Osteoblast (primary cell): ENCODE data around the gene ARHGAP42. TPM values are rescaled to one million over a fixed set of nuclear protein-coding genes. Genes with fewer than 3 reads are reported as not detected.

ENCODE experiments used
- DNase-seq: peaks from one replicate; pipeline ENCODE4 v3.0.0; 2011; ENCODE audit warnings: low spot score, mixed read lengths; ENCODE audit not compliant: insufficient read length; ENCODE audit errors: missing footprints
- H2AFZ ChIP-seq: 2 replicates; pipeline ENCODE4 v1.6.0; 2011; ENCODE audit warnings: mild to moderate bottlenecking, low read length
- H3K27ac ChIP-seq: 2 replicates; pipeline ENCODE4 v1.5.1; 2011; ENCODE audit warnings: mild to moderate bottlenecking, low read depth, low read length, moderate library complexity
- H3K27me3 ChIP-seq: 2 replicates; pipeline ENCODE4 v1.6.0; 2012; ENCODE audit warnings: mild to moderate bottlenecking, control low read depth, inconsistent platforms, low read length, moderate library complexity; ENCODE audit not compliant: insufficient read depth
- H3K36me3 ChIP-seq: 2 replicates; pipeline ENCODE4 v1.5.1; 2011; ENCODE audit warnings: mild to moderate bottlenecking, low read length, control low read depth, moderate library complexity; ENCODE audit not compliant: insufficient read depth
- H3K4me1 ChIP-seq: 2 replicates; pipeline ENCODE4 v1.5.1; 2011; ENCODE audit warnings: mild to moderate bottlenecking, low read length, control low read depth, moderate library complexity; ENCODE audit not compliant: insufficient read depth
- H3K4me2 ChIP-seq: 2 replicates; pipeline ENCODE4 v1.6.0; 2011; ENCODE audit warnings: mild to moderate bottlenecking, low read length; ENCODE audit not compliant: insufficient read depth
- H3K4me3 ChIP-seq: fragments of 200-600 bp; sonication (generic); 3 replicates; pipeline ENCODE4 v1.5.1; 2012; ENCODE audit warnings: mild to moderate bottlenecking, low read length, inconsistent platforms; ENCODE audit not compliant: insufficient read depth
- H3K79me2 ChIP-seq: 2 replicates; pipeline ENCODE4 v1.6.0; 2012; ENCODE audit warnings: mild to moderate bottlenecking, low read length, control low read depth, inconsistent platforms; ENCODE audit not compliant: insufficient read depth
- H3K9me3 ChIP-seq: 2 replicates; pipeline ENCODE4 v1.5.1; 2011; ENCODE audit warnings: low read depth, low read length, control low read depth
- H4K20me1 ChIP-seq: 2 replicates; pipeline ENCODE4 v1.6.0; 2012; ENCODE audit warnings: mild to moderate bottlenecking, low read length, control low read depth; ENCODE audit not compliant: insufficient read depth
- CTCF ChIP-seq: IDR thresholded peaks from 2 replicates; pipeline ENCODE4 v1.5.1; 2011; ENCODE audit warnings: mild to moderate bottlenecking, low read depth, low read length, moderate library complexity; ENCODE audit errors: extremely low read depth
- total RNA-seq: library from RNA; depleted of rRNA; stranded (reverse); fragments of >200 nt; gene quantifications from 2 replicates; pipeline ENCODE4 v1.2.3, GENCODE V29; 2012

ARHGAP42 gene
- total RNA-seq, 1 donor = 9.4 TPM

GRCh38 chr11:100851147-100851546 lies 164.1 kb downstream of the ARHGAP42 start:
- peaks cover 13% of the 10 kb centered on the region for H3K4me1 ChIP-seq
- H3K27me3 ChIP-seq = no peaks in the 10 kb centered on the region

GRCh38 chr11:100851584-100852152 lies 164.6 kb downstream of the ARHGAP42 start:
- Histone ChIP-seq H3K4me2 (no peak overlapping the region), H3K27me3 (no peaks in the 10 kb centered on the region), H3K9me3 (no peaks in the 10 kb centered on the region), H3K79me2 (no peaks in the 10 kb centered on the region), H3K4me3 (no peak overlapping the region), H3K36me3 (no peaks in the 10 kb centered on the region), H3K27ac (no peak overlapping the region), H4K20me1 (no peaks in the 10 kb centered on the region), H2AFZ (no peak overlapping the region), H3K4me1 (peaks cover 15% of the 10 kb centered on the region)
- TF ChIP-seq CTCF = no peak
- no peak for DNase-seq

More at GRCh38 chr11:100851147-100851546, 164.1 kb downstream of the ARHGAP42 start:
- Histone ChIP-seq H3K79me2 (no peaks in the 10 kb centered on the region), H3K4me2 (no peak overlapping the region), H4K20me1 (no peaks in the 10 kb centered on the region), H3K9me3 (no peaks in the 10 kb centered on the region), H3K27ac (no peak overlapping the region), H3K4me3 (no peak overlapping the region), H3K36me3 (no peaks in the 10 kb centered on the region), H2AFZ (no peak overlapping the region)
- TF ChIP-seq CTCF = no peak
- DNase-seq = peak; percentile 30

- no peak for DNase-seq
- H3K4me3 ChIP-seq = no peak overlapping the region
- H3K27me3 ChIP-seq = no peaks in the 10 kb centered on the region
- peaks cover 6% of the 10 kb centered on the region for H3K4me1 ChIP-seq
- peak; percentile 56 for TF ChIP-seq CTCF
- no peaks in the 10 kb centered on the region for H3K36me3 ChIP-seq
- H3K9me3 ChIP-seq = no peaks in the 10 kb centered on the region
- H2AFZ ChIP-seq = no peak overlapping the region
- no peak overlapping the region for H3K27ac ChIP-seq
- no peaks in the 10 kb centered on the region for H3K79me2 ChIP-seq
- no peaks in the 10 kb centered on the region for H4K20me1 ChIP-seq
- H3K4me2 ChIP-seq = no peak overlapping the region
These were observed 168.5 kb downstream of the ARHGAP42 start for GRCh38 chr11:100855466-100856067.

- Histone ChIP-seq H2AFZ (no peak overlapping the region), H3K36me3 (no peaks in the 10 kb centered on the region), H3K4me2 (no peak overlapping the region), H3K4me1 (peaks cover 6% of the 10 kb centered on the region), H3K9me3 (no peaks in the 10 kb centered on the region), H3K79me2 (no peaks in the 10 kb centered on the region), H3K27me3 (no peaks in the 10 kb centered on the region), H4K20me1 (no peaks in the 10 kb centered on the region), H3K27ac (no peak overlapping the region), H3K4me3 (no peak overlapping the region)
- no peak for TF ChIP-seq CTCF
- DNase-seq = no peak
These were observed 170.3 kb downstream of the ARHGAP42 start for GRCh38 chr11:100857236-100858005.
